B cell (primary cell): ENCODE data around the gene DEF6. TPM values are rescaled to one million over a fixed set of nuclear protein-coding genes. Genes with fewer than 3 reads are reported as not detected.

Source experiments
- ATAC-seq: fragments of 200-7000 bp; cut with Tn5 transposase; one replicate; pipeline ENCODE4 v1.10.0; 2021; ENCODE audit warnings: low read depth, mild to moderate bottlenecking, moderate number of reproducible peaks, moderate library complexity
- CTCF ChIA-PET: fragments of 350-600 bp; sonication (Branson Sonifier 250); formaldehyde crosslinking; loops from one replicate; lab custom pipeline; 2021; ENCODE audit warnings: antibody characterized with exemption, inconsistent platforms; lab: Charles Lee
- POLR2A ChIA-PET: fragments of 350-600 bp; sonication (Branson Sonifier 250); formaldehyde crosslinking; loops from one replicate; lab custom pipeline; 2021; ENCODE audit warnings: antibody characterized with exemption; lab: Charles Lee
- DNase-seq: peaks from one replicate; pipeline ENCODE4 v3.0.0; 2013
- H2AFZ ChIP-seq: 2 replicates; pipeline ENCODE4 v1.6.1; 2012; ENCODE audit warnings: mild to moderate bottlenecking, low read depth, low read length; ENCODE audit not compliant: insufficient read depth, poor library complexity, severe bottlenecking
- H3K27ac ChIP-seq, 2 donors: 1 replicate in 1 of 2; 2 replicates in 1 of 2; pipeline ENCODE4 v1.5.1; 2012 to 2013; ENCODE audit warnings: low read length in 2 of 2, mild to moderate bottlenecking in 2 of 2, moderate library complexity in 1 of 2
- H3K27me3 ChIP-seq, 4 experiments: fragments of 200-600 bp in 1 of 4; sonication (generic) in 1 of 4; replicated peaks in 1 of 4; 1 replicate in 2 of 4; 2 replicates in 2 of 4; pipeline versions ENCODE4 v1.6.1 to v1.7.0; 2013 to 2016; ENCODE audit warnings: low read length in 3 of 4, mild to moderate bottlenecking in 2 of 4, mixed read lengths in 1 of 4, moderate library complexity in 1 of 4; ENCODE audit not compliant: insufficient read depth in 4 of 4, control insufficient read depth in 3 of 4; ENCODE audit errors: control extremely low read depth in 1 of 4
- H3K36me3 ChIP-seq, 2 experiments: replicated peaks in 1 of 2; 1 replicate in 1 of 2; 2 replicates in 1 of 2; pipeline versions ENCODE4 v1.6.1 to v1.7.1; 2013; ENCODE audit warnings: low read length in 1 of 2; ENCODE audit not compliant: insufficient read depth in 2 of 2, control insufficient read depth in 1 of 2; ENCODE audit errors: control extremely low read depth in 1 of 2, extremely low read depth in 1 of 2
- H3K4me1 ChIP-seq, 2 donors: fragments of 200-600 bp in 1 of 2; sonication (generic) in 1 of 2; 1 replicate in 1 of 2; 2 replicates in 1 of 2; pipeline versions ENCODE4 v1.5.1 to v1.6.1; 2013 to 2017; ENCODE audit warnings: low read length in 2 of 2; ENCODE audit not compliant: control insufficient read depth in 2 of 2, insufficient read depth in 2 of 2
- H3K4me2 ChIP-seq: replicated peaks from 2 replicates; pipeline ENCODE3; 2012; ENCODE audit warnings: mild to moderate bottlenecking, low read depth, low read length; ENCODE audit not compliant: poor library complexity, severe bottlenecking
- H3K4me3 ChIP-seq, 5 experiments: fragments of 200-600 bp in 1 of 5; sonication (generic) in 1 of 5; 1 replicate in 3 of 5; 2 replicates in 2 of 5; pipeline versions ENCODE4 v1.5.1 to v1.7.0; 2011 to 2016; ENCODE audit warnings: low read length in 4 of 5, mild to moderate bottlenecking in 4 of 5, low read depth in 2 of 5, control low read depth in 1 of 5, moderate library complexity in 1 of 5; ENCODE audit not compliant: insufficient read depth in 1 of 5; ENCODE audit errors: control extremely low read depth in 1 of 5, extremely low read depth in 1 of 5
- H3K79me2 ChIP-seq: fragments of 200-600 bp; sonication (generic); one replicate; pipeline ENCODE4 v1.6.0; 2016; ENCODE audit warnings: low read length; ENCODE audit not compliant: control insufficient read depth, insufficient read depth
- H3K9ac ChIP-seq: fragments of 200-600 bp; sonication (generic); 2 replicates; pipeline ENCODE4 v1.6.1; 2017; ENCODE audit warnings: mild to moderate bottlenecking, low read length, moderate library complexity
- H3K9me3 ChIP-seq, 3 donors: one replicate each; pipeline versions ENCODE4 v1.6.1 to v1.7.1; 2013; ENCODE audit warnings: low read length in 2 of 3; ENCODE audit not compliant: control insufficient read depth in 2 of 3, insufficient read depth in 1 of 3; ENCODE audit errors: control extremely low read depth in 1 of 3
- H4K20me1 ChIP-seq: 2 replicates; pipeline ENCODE4 v1.6.0; 2012; ENCODE audit warnings: mild to moderate bottlenecking, low read length; ENCODE audit not compliant: insufficient read depth, control insufficient read depth, poor library complexity, severe bottlenecking
- H3K27ac Mint-ChIP-seq: one replicate; pipeline ENCODE4 v1.8.0; 2021; ENCODE audit warnings: mixed read lengths
- H3K27me3 Mint-ChIP-seq: one replicate; pipeline ENCODE4 v1.8.0; 2021; ENCODE audit warnings: mixed read lengths
- H3K4me1 Mint-ChIP-seq: one replicate; pipeline ENCODE4 v1.8.0; 2021; ENCODE audit warnings: mixed read lengths
- H3K4me3 Mint-ChIP-seq: one replicate; pipeline ENCODE4 v1.8.0; 2021; ENCODE audit warnings: mixed read lengths
- H3K9me3 Mint-ChIP-seq: one replicate; pipeline ENCODE4 v1.8.0; 2022; ENCODE audit warnings: mixed read lengths; ENCODE audit not compliant: insufficient read depth
- CTCF ChIP-seq: fragments of 200-600 bp; IDR thresholded peaks from one replicate; pipeline ENCODE4 v1.8.0; 2022; ENCODE audit warnings: antibody characterized with exemption, mild to moderate bottlenecking
- EZH2 ChIP-seq: IDR thresholded peaks from 2 replicates; pipeline ENCODE4 v1.6.1; 2012; ENCODE audit warnings: borderline replicate concordance, low read depth, mild to moderate bottlenecking, moderate library complexity, low read length; ENCODE audit not compliant: insufficient read depth, poor library complexity, severe bottlenecking
- WGBS: methylation state at CpG from one replicate; pipeline ENCODE4 v1.1.5; 2013; ENCODE audit warnings: missing lambda C conversion rate; ENCODE audit not compliant: insufficient coverage; 5-methylcytosine and 5-hydroxymethylcytosine counted together
- intact Hi-C: fragments of 100-400 bp; cut with micrococcal nuclease; formaldehyde crosslinking; loops from one replicate; pipeline ENCODE4 v1.10.0; 2022
- polyA plus RNA-seq: library from polyadenylated mRNA; depleted of rRNA; stranded (reverse); fragments of >200 nt; gene quantifications from 2 replicates; pipeline ENCODE4 v1.2.3, GENCODE V29; 2012
- total RNA-seq, 2 donors: library from RNA; stranded (reverse); fragments of 120-200 nt in 1 of 2; gene quantifications; 1 replicate in 1 of 2; 2 replicates in 1 of 2; pipeline versions ENCODE4 v1.2.3 to v1.2.4, GENCODE V29; 2013 to 2022

Gene DEF6
- total and polyA plus RNA-seq, 2 donors (not counting 1 experiment from before 2014, with no cell fraction given), result 105 to 159 TPM

GRCh38 chr6:35312076-35312800, 14.6 kb downstream of the DEF6 start:
- peaks cover 68% of the 10 kb centered on the region for H3K4me1 Mint-ChIP-seq
- POLR2A ChIA-PET, result interaction anchor here (1.1 to 1.4 kb wide), 2 partner anchors 9 to 10 kb away, joined by 3 to 7 read pairs; no protein-coding TSS in a partner anchor
- ATAC-seq, result no peak
- peaks cover 0 to 59% of the 10 kb centered on the region in 2 experiments for H3K36me3 ChIP-seq
- H2AFZ ChIP-seq, result peak overlapping the region; percentile 70
- H3K27ac Mint-ChIP-seq, result peak overlapping the region; percentile 99
- H3K9me3 Mint-ChIP-seq, result no peaks in the 10 kb centered on the region
- CTCF ChIA-PET, result interaction anchor here (0.8 to 9.7 kb wide), 7 partner anchors 9 to 137 kb away, joined by 3 to 87 read pairs (median 9); partner anchors contain the start of gene DEF6
- peaks cover 41 to 44% of the 10 kb centered on the region in 2 donors for H3K4me1 ChIP-seq
- no peak for DNase-seq
- H3K4me3 Mint-ChIP-seq, result peak overlapping the region; percentile 81
- no peaks in the 10 kb centered on the region for H3K27me3 Mint-ChIP-seq
- peak overlapping the region; percentile 60 for H3K9ac ChIP-seq
- peaks cover 94% of the 10 kb centered on the region for H3K79me2 ChIP-seq
- no peaks in the 10 kb centered on the region for H3K27me3 ChIP-seq
- peak overlapping the region in 4 of 5 experiments; percentile 16 to 48 (median 44) for H3K4me3 ChIP-seq
- TF ChIP-seq EZH2 (no peak), CTCF (no peak)
- WGBS, result 96% methylated on average over 18 of the region's 19 CpGs
- H3K9me3 ChIP-seq, result no peaks in the 10 kb centered on the region
- H4K20me1 ChIP-seq, result peaks cover 3% of the 10 kb centered on the region
- peak overlapping the region; percentile 78 to 89 for H3K27ac ChIP-seq
- H3K4me2 ChIP-seq, result peak overlapping the region; percentile 74
- intact Hi-C loops, result no loop called here

GRCh38 chr6:35312807-35313206, 15.2 kb downstream of the DEF6 start:
- Mint-ChIP-seq H3K4me3 (peak overlapping the region; percentile 61), H3K4me1 (peaks cover 64% of the 10 kb centered on the region), H3K9me3 (no peaks in the 10 kb centered on the region), H3K27ac (peak overlapping the region; percentile 99), H3K27me3 (no peaks in the 10 kb centered on the region)
- H3K9ac ChIP-seq, result no peak overlapping the region
- no peak overlapping the region for H2AFZ ChIP-seq
- no peak for ATAC-seq
- TF ChIP-seq CTCF, result no peak
- TF ChIP-seq EZH2, result no peak
- POLR2A ChIA-PET, result no interaction called here
- peak overlapping the region; percentile 74 for H3K4me2 ChIP-seq
- intact Hi-C loops, result no loop called here
- H3K36me3 ChIP-seq, result peaks cover 0 to 64% of the 10 kb centered on the region in 2 experiments
- 0% methylated on average over 1 of the region's 2 CpGs for WGBS
- peaks cover 9% of the 10 kb centered on the region for H4K20me1 ChIP-seq
- CTCF ChIA-PET, result interaction anchor here (1.3 to 9.7 kb wide), 4 partner anchors 10 to 16 kb away, joined by 4 to 87 read pairs (median 11); partner anchors contain the start of gene DEF6
- no peak for DNase-seq
- peak overlapping the region in 1 of 2 donors; percentile 89 for H3K27ac ChIP-seq
- H3K4me3 ChIP-seq, result no peak overlapping the region
- peaks cover 94% of the 10 kb centered on the region for H3K79me2 ChIP-seq
- no peaks in the 10 kb centered on the region for H3K9me3 ChIP-seq
- no peaks in the 10 kb centered on the region for H3K27me3 ChIP-seq
- H3K4me1 ChIP-seq, result peaks cover 41 to 44% of the 10 kb centered on the region in 2 donors
